Measurements from ENCODE around the gene STARD13. TPM values are rescaled to one million over a fixed set of nuclear protein-coding genes. Genes with fewer than 3 reads are reported as not detected.

Gene STARD13
- total and polyA plus RNA-seq, 8 donors, result 7.8 to 29.4 (median 16.2) TPM

GRCh38 chr13:33172400-33172799 lies 113.2 kb downstream of the STARD13 start:
- Histone ChIP-seq H3K27me3 (no peaks in the 10 kb centered on the region), H3K9me3 (no peaks in the 10 kb centered on the region), H3K4me3 (no peak overlapping the region), H3K36me3 (no peaks in the 10 kb centered on the region), H3K27ac (no peak overlapping the region), H3K4me1 (peaks cover 12 to 24% (median 22%) of the 10 kb centered on the region in 3 donors)
- no peak for DNase-seq
- intact Hi-C loops (cut with DNase I), result no loop called here
- TF ChIP-seq CTCF (IDR thresholded peaks at IDR 0.05), result no peak
- FAIRE-seq, result no peak
- WGBS, 2 donors, result 86 to 90% methylated on average over 2 of the region's 2 CpGs
- ATAC-seq, result peak in 1 of 4 donors; percentile 31

- 92 to 96% methylated on average over 6 of the region's 6 CpGs for WGBS, 2 donors
- ATAC-seq, result no peak
- Histone ChIP-seq H3K4me1 (peaks cover 0 to 11% (median 6%) of the 10 kb centered on the region in 3 donors), H3K36me3 (peaks cover 0 to 19% (median 0%) of the 10 kb centered on the region in 3 donors), H3K4me3 (no peak overlapping the region), H3K9me3 (no peaks in the 10 kb centered on the region), H3K27ac (no peak overlapping the region), H3K27me3 (no peaks in the 10 kb centered on the region)
- no peak for FAIRE-seq
- no peak for DNase-seq
- TF ChIP-seq CTCF (IDR thresholded peaks at IDR 0.05), result no peak
- intact Hi-C loops (cut with DNase I), result no loop called here
Measured at GRCh38 chr13:33169273-33169980, 116.1 kb downstream of the STARD13 start.

GRCh38 chr13:33168321-33168960 lies 117.1 kb downstream of the STARD13 start:
- DNase-seq (no peak), ATAC-seq (peak in 3 of 4 donors; percentile 26 to 45 (median 31)), FAIRE-seq (no peak)
- 75 to 81% methylated on average over 5 of the region's 5 CpGs for WGBS, 2 donors
- Histone ChIP-seq H3K36me3 (peaks cover 0 to 19% (median 0%) of the 10 kb centered on the region in 3 donors), H3K9me3 (no peaks in the 10 kb centered on the region), H3K4me1 (peaks cover 0 to 11% (median 6%) of the 10 kb centered on the region in 3 donors), H3K4me3 (no peak overlapping the region), H3K27ac (no peak overlapping the region), H3K27me3 (no peaks in the 10 kb centered on the region)
- intact Hi-C loops (cut with DNase I), result no loop called here
- no peak for TF ChIP-seq CTCF (IDR thresholded peaks at IDR 0.05)

GRCh38 chr13:33167491-33167890 lies 118.1 kb downstream of the STARD13 start:
- no peak for FAIRE-seq
- no peak for ATAC-seq
- Histone ChIP-seq H3K27ac (no peak overlapping the region), H3K4me3 (no peak overlapping the region), H3K27me3 (no peaks in the 10 kb centered on the region), H3K36me3 (peaks cover 0 to 26% (median 0%) of the 10 kb centered on the region in 3 donors), H3K9me3 (no peaks in the 10 kb centered on the region), H3K4me1 (peaks cover 0 to 11% (median 6%) of the 10 kb centered on the region in 3 donors)
- 96% methylated on average over 12 of the region's 12 CpGs for WGBS, 2 donors
- DNase-seq, result no peak
- no peak for TF ChIP-seq CTCF (IDR thresholded peaks at IDR 0.05)
- intact Hi-C loops (cut with DNase I), result no loop called here

DNA sequence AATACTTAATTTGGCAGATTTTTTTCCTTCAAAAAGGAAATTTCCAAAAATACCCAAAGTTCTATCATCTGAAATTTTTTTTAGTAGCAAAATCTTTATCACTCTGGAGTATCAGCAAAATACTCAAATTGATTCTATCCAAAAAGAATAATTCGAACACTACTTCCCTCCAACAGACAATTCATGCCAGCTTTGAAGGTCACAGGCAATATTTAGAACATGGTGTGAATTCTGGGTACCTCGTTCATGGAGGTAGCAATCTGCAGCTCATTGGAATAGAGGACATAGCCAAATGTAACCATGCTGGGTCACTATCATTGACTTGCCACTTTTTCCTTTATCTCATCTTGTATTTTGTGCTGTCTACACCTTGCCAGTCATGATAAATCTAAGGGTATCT lies 119.8 kb downstream of the STARD13 start:
- H3K36me3 ChIP-seq, result peaks cover 0 to 30% (median 0%) of the 10 kb centered on the region in 3 donors
- WGBS, 2 donors, result 90 to 95% methylated on average over 2 of the region's 2 CpGs
- intact Hi-C loops (cut with DNase I), result no loop called here
- no peak overlapping the region for H3K4me3 ChIP-seq
- no peak overlapping the region for H3K27ac ChIP-seq
- H3K9me3 ChIP-seq, result no peaks in the 10 kb centered on the region
- FAIRE-seq, result no peak
- peaks cover 0 to 11% (median 6%) of the 10 kb centered on the region in 3 donors for H3K4me1 ChIP-seq
- no peak for DNase-seq
- no peaks in the 10 kb centered on the region for H3K27me3 ChIP-seq
- no peak for ATAC-seq
- no peak for TF ChIP-seq CTCF (IDR thresholded peaks at IDR 0.05)
